ENCODE results near the gene BUD13.

- TF ChIP-seq EZH2phosphoT487 (IDR thresholded peaks at IDR 0.05; ENCODE audit: low read length): no peak
- TF ChIP-seq, protein P1, sequence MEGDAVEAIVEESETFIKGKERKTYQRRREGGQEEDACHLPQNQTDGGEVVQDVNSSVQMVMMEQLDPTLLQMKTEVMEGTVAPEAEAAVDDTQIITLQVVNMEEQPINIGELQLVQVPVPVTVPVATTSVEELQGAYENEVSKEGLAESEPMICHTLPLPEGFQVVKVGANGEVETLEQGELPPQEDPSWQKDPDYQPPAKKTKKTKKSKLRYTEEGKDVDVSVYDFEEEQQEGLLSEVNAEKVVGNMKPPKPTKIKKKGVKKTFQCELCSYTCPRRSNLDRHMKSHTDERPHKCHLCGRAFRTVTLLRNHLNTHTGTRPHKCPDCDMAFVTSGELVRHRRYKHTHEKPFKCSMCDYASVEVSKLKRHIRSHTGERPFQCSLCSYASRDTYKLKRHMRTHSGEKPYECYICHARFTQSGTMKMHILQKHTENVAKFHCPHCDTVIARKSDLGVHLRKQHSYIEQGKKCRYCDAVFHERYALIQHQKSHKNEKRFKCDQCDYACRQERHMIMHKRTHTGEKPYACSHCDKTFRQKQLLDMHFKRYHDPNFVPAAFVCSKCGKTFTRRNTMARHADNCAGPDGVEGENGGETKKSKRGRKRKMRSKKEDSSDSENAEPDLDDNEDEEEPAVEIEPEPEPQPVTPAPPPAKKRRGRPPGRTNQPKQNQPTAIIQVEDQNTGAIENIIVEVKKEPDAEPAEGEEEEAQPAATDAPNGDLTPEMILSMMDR (IDR thresholded peaks at IDR 0.05; ENCODE audit: low read length): no peak
These were observed 13.5 kb upstream of the BUD13 start for GRCh38 chr11:116786326-116786725.
